NCI-H82 treated with DMSO at 0.1 percent for 48 hours (cell line): ENCODE results near the gene ASCL3.
A peak's percentile ranks its signal among the peaks of the same experiment; 100 is the strongest.
"Not testable (repeated sequence)": the region's sequence is repeated elsewhere in the genome, so short reads cannot be mapped to it uniquely, and the experiment has no call there.

Source experiments
- DNase-seq: peaks from one replicate; lab custom pipeline; 2025; ENCODE audit not compliant: unreplicated experiment; lab: John Stamatoyannopoulos, UW

Gene ASCL3

DNA sequence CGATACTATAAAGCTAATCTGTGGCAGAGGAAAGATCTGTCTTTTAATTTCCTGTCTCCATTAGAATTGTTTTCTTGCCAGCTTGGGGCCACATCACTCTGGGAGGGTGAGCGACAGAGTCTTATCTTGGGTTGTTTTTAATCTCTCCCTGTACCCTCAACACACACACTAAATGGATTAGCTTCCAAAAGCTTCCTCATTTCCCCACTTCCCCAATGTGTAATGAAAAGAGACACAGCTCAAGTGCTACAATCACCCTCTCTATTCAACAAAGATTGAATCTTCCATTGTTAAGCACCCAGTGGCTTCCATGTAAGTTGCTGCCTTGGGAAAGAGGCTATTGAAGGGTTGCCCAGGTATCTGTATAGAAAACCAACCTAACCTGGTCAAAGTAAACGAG lies 6.1 kb upstream of the ASCL3 start:
- DNase-seq, result peak; percentile 5

- no peak for DNase-seq
Measured at GRCh38 chr11:8947230-8947943, 4.6 kb upstream of the ASCL3 start.

DNA sequence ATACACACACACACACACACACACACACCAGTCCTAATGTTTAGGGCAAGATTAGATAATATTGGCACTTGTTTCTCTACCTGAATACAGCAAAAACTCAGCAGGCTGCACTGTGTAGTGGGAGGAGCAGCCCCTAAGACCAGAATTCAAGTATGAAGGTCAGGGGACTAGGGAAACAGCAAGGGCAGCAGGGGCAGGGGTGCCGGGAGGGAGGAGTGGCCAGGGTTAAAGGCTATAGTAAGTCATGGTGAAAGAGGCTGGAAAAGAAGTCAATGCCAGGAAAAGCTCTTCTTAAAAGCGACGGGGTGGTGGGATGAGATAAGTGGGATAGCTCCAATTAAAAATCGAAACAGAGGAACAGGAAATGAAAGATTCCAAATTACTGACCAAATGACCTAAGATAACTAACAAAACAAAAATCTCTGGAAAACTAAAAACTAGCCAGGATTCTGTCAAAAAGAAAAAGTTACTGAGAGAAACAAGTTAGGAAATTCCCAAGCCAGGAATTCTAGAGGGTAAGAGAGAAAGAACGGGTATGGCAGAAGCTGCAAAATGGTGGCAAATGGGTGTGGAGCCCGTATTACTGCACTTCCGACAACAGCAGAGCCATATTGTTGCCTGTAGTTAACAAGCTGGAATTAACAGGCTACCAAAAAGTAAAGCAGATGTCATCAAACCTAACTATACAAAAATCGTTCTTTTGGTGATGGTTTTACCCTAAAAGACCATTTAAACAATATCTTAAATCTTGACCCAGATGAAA lies 1.3 kb downstream of the ASCL3 start:
- DNase-seq, result no peak

- DNase-seq, result no peak
Measured at GRCh38 chr11:8937659-8938058, 5.2 kb downstream of the ASCL3 start.

DNA sequence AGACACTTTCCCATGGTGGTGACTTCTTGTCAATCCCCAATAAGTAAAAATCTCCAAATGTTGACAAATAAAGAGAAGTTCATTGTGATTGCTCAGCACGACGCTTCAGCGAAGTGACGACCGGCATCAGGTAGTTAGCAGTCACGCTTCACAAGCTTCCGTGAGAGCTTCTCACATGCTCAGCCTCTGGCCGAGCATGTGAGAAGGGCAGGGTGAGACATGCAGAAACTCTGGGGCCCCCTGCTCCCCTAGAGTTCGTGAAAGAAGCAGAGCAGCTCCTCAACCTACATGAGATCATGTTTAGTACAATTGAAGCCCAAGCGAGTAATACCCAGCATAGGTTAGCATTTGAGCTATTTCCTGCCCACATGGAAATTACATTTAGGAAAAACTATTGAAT lies 5.7 kb downstream of the ASCL3 start:
- DNase-seq, result no peak

DNA sequence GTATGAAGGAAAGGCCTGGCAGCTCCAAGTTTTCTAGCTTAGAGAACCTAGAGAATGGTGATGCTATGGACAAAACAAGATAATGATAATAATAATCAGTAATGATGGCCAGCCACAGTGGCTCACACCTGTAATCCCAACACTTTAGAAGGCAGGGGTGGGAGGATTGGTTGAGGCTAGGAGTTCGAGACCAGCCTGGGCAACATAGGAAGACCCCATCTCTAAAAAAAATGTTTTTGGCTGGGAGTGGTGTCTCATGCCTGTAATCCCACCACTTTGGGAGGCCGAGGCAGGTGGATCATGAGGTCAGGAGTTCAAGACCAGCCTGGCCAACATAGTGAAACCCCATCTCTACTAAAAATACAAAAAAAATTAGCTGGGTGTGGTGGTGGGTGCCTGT lies 7.0 kb downstream of the ASCL3 start:
- DNase-seq, result not testable (repeated sequence)

GRCh38 chr11:8934742-8935488 lies 7.9 kb downstream of the ASCL3 start:
- peak; percentile 32 for DNase-seq

DNA sequence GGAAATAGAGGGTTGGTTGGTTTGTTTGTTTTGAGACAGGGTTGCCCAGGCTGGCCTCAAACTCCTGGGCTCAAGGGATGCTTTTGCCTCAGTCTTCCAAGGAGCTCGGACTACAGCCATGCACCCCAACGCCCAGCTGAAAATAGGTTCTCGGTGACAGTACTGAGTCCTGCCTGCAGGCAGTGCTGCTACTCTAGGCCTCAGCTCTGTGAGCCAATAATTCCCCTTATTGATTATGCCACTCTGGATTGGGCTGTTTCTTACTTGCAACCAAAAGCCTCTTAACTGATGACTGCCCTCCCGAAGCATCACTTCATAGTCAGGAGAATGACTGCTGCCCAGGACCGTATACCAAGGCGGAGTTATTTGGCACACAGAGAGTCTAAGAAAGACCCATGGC lies 8.9 kb downstream of the ASCL3 start:
- no peak for DNase-seq

GRCh38 chr11:8932564-8933180 lies 10.1 kb downstream of the ASCL3 start, which contains the start of gene C11orf16:
Gene C11orf16 (minus strand): TSS chr11:8932947. CDS start chr11:8932308, 639 bp downstream.
- no peak for DNase-seq

GRCh38 chr11:8930456-8931175 lies 12.2 kb downstream of the ASCL3 start:
- no peak for DNase-seq

- no peak for DNase-seq
Measured at GRCh38 chr11:8928981-8929615, 13.7 kb downstream of the ASCL3 start.

DNA sequence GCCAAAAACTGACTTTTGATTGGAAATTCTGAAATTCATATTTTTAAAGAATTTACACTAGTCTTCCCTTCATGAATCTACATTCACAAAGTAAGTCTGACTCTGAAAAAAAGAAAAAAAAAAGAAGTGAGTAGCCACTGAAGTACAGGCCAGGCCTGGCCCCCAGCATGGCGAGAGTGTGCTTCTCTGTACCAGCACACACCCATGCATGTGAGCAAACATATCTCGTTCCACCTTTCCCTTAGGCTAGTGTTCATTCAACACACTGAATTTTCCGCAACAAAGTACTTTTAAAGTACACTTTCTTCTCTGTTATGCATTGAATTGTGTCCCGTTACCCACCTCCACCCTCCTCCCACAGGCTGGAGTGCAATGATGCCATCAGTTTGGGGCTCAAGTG lies 14.6 kb downstream of the ASCL3 start:
- no peak for DNase-seq

- no peak for DNase-seq
Measured at GRCh38 chr11:8927233-8927632, 15.6 kb downstream of the ASCL3 start.

- DNase-seq, result no peak
Measured at GRCh38 chr11:8926236-8926635, 16.6 kb downstream of the ASCL3 start.

DNA sequence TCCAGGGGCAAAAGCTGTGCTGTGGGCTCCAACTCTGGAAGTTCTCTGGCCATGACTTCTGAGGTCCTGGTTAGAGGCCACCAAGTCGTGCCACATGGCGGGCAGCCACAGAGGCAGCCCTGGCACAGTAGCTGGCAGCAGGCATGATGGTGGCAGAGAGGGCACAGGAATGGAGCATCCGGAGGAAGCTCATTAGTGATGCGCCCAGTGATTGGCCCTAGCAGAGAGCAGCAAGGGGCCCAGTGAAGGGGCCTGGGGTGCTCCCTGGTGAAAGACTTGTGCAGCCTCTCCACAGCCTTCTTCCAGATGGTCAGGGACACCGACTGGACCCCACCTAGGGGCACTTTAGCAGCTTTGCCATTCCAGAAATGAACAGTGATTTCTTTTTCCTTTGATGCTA lies 17.1 kb downstream of the ASCL3 start:
- DNase-seq, result no peak

DNA sequence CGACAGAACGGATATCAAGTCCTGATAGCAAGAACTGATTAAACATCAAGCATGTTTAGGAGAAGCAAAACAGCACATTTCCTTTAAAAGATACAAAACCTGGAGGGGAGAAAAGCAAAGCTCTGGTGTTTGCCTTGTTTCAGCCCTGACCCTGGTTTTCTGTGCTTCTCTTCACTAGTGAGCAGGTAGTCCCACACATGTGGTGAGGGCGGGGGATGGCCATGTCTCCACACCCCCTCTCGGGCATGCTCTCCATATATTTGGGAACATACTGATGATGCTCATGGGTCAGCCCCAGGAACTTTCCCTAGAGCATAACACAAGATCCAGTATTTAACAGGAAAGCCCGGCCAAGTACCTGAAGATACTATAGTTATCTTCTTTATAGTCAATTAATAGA lies 20.1 kb downstream of the ASCL3 start:
- no peak for DNase-seq

DNA sequence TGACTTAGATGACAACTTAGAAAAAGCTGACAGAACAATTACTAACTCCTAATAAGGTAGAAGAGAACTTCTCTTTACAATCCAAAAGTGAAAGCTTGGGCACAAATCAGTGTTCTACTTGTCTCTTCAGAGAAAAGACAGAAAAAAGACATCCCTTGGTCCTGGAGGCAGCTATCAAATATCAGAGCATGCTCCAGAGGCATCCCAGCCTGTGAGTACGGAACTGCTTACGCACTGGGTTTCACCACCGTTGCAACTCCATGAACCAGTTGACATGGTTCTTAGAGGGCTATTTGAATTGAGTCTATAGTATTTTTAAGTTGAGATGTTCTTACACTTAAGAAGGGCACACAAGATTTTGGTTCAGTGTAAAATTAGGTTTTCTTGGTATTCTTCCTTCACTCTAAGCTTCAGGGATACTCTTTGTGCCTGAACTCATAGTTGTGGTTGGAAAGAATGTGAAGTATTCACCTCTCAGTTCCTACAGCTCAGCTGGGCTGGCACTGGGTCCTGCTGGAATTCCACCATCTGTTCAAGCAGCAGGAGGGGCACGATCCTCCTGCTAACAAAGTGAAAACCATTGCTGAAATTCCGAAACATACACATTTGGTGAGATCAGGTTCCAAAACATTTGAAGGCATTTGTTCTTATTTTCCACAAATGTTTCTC lies 25.5 kb downstream of the ASCL3 start:
- no peak for DNase-seq

GRCh38 chr11:8914661-8915018 lies 28.2 kb downstream of the ASCL3 start:
- DNase-seq, result no peak

- DNase-seq, result no peak
Measured at GRCh38 chr11:8913961-8914660, 28.7 kb downstream of the ASCL3 start.
